AG04450 (cell line): Measurements from ENCODE around the gene KIAA2012. TPM values are rescaled to one million over a fixed set of nuclear protein-coding genes. Genes with fewer than 3 reads are reported as not detected.

ENCODE experiments used
- CTCF ChIA-PET: fragments of 300-600, 350-600 bp; formaldehyde crosslinking; extraction: SDS; loops from one replicate; lab custom pipeline; 2022; ENCODE audit warnings: antibody characterized with exemption, inconsistent platforms; lab: Charles Lee
- POLR2A ChIA-PET: fragments of 350-600 bp; formaldehyde crosslinking; extraction: SDS; loops from one replicate; lab custom pipeline; 2021; ENCODE audit warnings: antibody characterized with exemption, inconsistent platforms; lab: Yijun Ruan, JAX
- DNase-seq: peaks from one replicate; pipeline ENCODE4 v3.0.0-alpha.2; 2011; ENCODE audit warnings: low read depth, low spot score
- H3K27ac ChIP-seq: one replicate; pipeline ENCODE4 v1.5.1; 2012; ENCODE audit warnings: low read depth, low read length, control low read depth
- H3K27me3 ChIP-seq: one replicate; pipeline ENCODE4 v1.6.0; 2012; ENCODE audit warnings: low read length; ENCODE audit not compliant: control insufficient read depth, insufficient read depth
- H3K4me3 ChIP-seq: 2 replicates; pipeline ENCODE4 v1.5.1; 2011; ENCODE audit warnings: mild to moderate bottlenecking, low read depth, low read length, control low read depth
- H3K9me3 ChIP-seq: 2 replicates; pipeline ENCODE4 v1.5.1; 2012; ENCODE audit warnings: low read length; ENCODE audit not compliant: control insufficient read depth, insufficient read depth
- polyA plus RNA-seq: library from polyadenylated mRNA; depleted of rRNA; stranded (reverse); fragments of >200 nt; gene quantifications from 2 replicates; pipeline ENCODE4 v1.2.3, GENCODE V29; 2011
- TF ChIP-seq, protein P1 (sequence below): IDR thresholded peaks from 2 replicates; pipeline ENCODE4 v1.5.1; 2011; ENCODE audit warnings: low read depth, low read length, control low read depth, inconsistent platforms

Gene KIAA2012
- polyA plus RNA-seq, 1 experiment: 0.12 TPM

DNA sequence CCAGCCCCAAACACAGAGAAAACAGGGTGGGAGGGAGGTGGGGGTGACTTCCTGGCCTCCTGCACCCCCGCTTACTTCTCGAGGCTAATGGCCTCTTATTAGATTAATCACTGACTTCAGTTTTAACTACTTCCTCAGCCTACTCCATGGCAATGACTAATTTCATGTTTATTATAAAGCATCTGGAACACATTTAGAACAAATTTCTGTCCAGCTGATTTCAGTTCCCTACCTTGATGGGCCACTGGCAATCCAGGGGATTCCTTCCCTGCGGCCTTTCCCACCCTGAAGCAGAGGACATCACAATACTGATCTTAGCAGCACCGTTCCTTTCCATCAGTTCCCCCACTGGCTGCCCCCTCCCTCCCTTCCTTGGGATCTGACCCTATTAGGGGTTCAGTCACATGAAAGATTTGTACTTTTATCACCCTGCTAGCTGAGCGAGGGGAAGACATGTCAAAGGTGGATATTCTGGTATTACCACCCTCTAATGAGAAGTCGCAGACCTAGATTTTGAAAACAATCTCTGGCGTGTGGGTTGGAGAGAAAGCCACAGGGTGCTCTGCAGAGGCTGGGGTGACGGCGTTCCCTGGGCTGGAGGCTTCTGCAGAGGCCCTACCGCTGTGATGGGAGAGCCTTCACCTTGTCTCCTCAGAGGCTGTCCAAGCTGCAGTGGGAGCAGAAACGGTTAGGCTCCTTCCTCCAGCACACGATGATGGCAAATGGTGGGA, 67.6 kb downstream of the KIAA2012 start:
- Histone ChIP-seq H3K27ac (no peak overlapping the region), H3K4me3 (no peak overlapping the region), H3K9me3 (no peaks in the 10 kb centered on the region; the same call in 1 of the 2 replicates), H3K27me3 (no peaks in the 10 kb centered on the region)
- CTCF ChIA-PET: interaction anchor here (1.5 to 2.0 kb wide), 2 partner anchors 31 to 37 kb away, joined by 5 to 6 read pairs; no protein-coding TSS in a partner anchor
- POLR2A ChIA-PET: interaction anchor here (0.7 kb wide), 1 partner anchor 9 kb away, joined by 7 read pairs; no protein-coding TSS in a partner anchor
- TF ChIP-seq, protein P1, sequence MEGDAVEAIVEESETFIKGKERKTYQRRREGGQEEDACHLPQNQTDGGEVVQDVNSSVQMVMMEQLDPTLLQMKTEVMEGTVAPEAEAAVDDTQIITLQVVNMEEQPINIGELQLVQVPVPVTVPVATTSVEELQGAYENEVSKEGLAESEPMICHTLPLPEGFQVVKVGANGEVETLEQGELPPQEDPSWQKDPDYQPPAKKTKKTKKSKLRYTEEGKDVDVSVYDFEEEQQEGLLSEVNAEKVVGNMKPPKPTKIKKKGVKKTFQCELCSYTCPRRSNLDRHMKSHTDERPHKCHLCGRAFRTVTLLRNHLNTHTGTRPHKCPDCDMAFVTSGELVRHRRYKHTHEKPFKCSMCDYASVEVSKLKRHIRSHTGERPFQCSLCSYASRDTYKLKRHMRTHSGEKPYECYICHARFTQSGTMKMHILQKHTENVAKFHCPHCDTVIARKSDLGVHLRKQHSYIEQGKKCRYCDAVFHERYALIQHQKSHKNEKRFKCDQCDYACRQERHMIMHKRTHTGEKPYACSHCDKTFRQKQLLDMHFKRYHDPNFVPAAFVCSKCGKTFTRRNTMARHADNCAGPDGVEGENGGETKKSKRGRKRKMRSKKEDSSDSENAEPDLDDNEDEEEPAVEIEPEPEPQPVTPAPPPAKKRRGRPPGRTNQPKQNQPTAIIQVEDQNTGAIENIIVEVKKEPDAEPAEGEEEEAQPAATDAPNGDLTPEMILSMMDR: no peak
- no peak for DNase-seq

DNA sequence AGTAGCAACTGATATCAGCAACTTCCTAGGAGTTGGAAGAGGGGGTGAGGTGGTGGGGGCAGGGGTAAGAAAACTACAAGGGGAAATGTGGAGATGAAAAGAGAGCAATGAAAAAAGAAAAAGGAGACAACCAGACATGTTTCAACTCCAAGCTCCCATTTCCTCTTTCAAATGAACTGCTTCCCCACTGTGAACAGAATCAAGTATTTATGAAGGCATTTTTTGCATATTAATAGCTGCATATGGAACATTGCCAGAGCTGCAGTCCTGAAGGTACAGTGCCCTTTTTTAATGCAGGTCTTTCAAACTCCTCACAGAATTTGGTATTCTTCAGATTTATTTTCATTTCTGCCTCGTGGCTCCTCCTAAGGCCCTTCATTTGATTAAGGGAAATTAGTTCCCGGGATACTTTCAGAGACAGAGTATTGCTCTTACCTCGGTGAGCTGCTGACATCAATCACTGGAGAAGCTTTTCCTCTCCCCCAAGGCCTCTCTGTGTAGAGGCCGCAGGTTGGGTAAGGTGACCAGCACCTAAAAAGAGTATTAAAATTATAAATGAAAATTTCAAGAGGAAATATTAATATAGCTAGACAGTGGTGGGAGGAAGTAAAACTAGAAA, 68.4 kb downstream of the KIAA2012 start:
- Histone ChIP-seq H3K27ac (no peak overlapping the region), H3K4me3 (no peak overlapping the region), H3K9me3 (no peaks in the 10 kb centered on the region; the same call in 1 of the 2 replicates), H3K27me3 (no peaks in the 10 kb centered on the region)
- TF ChIP-seq, protein P1: no peak
- ChIA-PET POLR2A (interaction anchor here (0.7 kb wide), 1 partner anchor 9 kb away, joined by 7 read pairs; no protein-coding TSS in a partner anchor), CTCF (interaction anchor here (1.5 kb wide), 1 partner anchor 32 kb away, joined by 6 read pairs; no protein-coding TSS in a partner anchor)
- DNase-seq: no peak

DNA sequence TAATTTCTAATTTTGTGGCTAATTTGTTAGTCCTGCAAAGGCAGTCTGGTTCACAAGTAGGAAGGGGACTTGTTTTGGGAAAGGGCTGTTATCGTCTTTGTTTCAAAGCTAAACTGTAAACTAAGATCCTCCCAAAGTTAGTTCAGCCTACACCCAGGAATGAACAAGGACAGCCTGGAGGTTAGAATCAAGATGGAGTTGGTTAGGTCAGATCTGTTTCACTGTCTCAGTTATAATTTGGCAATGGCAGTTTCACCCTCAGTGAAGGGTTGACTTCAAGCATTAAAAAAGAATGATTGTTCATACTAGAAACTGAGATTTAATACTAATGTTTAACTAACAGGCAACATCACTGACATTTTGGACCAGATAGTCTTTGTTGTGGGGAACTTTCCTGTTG, 69.5 kb downstream of the KIAA2012 start:
- Histone ChIP-seq H3K4me3 (no peak overlapping the region), H3K9me3 (no peaks in the 10 kb centered on the region), H3K27me3 (no peaks in the 10 kb centered on the region), H3K27ac (no peak overlapping the region)
- POLR2A ChIA-PET: interaction anchor here (0.7 kb wide), 1 partner anchor 27 kb away, joined by 3 read pairs; no protein-coding TSS in a partner anchor
- DNase-seq: no peak
- TF ChIP-seq, protein P1: no peak
- CTCF ChIA-PET: no interaction called here

DNA sequence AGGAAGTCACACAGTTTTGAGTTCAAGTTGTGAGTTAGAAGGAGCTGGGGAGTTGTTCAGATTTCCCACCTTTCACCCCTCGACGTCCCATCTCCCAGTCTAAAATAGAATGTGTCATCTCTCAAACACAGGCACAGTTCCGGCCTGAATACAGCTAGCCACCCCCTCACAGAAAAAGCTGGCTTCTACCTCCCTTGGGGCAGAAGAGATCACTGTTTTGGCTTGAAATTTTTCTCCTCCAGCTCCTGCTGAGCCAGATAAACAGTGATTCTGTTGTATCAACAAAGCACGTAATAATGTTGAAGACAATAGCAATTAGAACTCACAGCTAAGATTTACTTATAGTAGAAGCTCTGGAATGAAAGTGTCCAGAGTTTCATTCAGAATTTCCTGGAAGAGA, 74.7 kb downstream of the KIAA2012 start:
- CTCF ChIA-PET: interaction anchor here (0.8 to 1.0 kb wide), 3 partner anchors 31 to 389 kb away, joined by 3 to 6 read pairs (median 5); no protein-coding TSS in a partner anchor
- H3K9me3 ChIP-seq: no peaks in the 10 kb centered on the region
- H3K27ac ChIP-seq: no peak overlapping the region
- POLR2A ChIA-PET: interaction anchor here (0.5 to 1.2 kb wide), 4 partner anchors 12 to 379 kb away, joined by 3 to 4 read pairs (median 4); partner anchors contain the start of gene CDK15
- TF ChIP-seq, protein P1: no peak
- no peak overlapping the region for H3K4me3 ChIP-seq
- no peaks in the 10 kb centered on the region for H3K27me3 ChIP-seq
- no peak for DNase-seq
